GM19324 (cell line): ENCODE data around the gene GPAT3.
"Not testable (repeated sequence)": the region's sequence is repeated elsewhere in the genome, so short reads cannot be mapped to it uniquely, and the experiment has no call there.

ENCODE experiments used
- ATAC-seq: cut with Tn5 transposase; IDR thresholded peaks from one replicate; pipeline ENCODE4 v1.9.1; 2021; ENCODE audit warnings: mild to moderate bottlenecking, moderate library complexity; ENCODE audit not compliant: unreplicated experiment, low FRiP score

GPAT3 gene

DNA sequence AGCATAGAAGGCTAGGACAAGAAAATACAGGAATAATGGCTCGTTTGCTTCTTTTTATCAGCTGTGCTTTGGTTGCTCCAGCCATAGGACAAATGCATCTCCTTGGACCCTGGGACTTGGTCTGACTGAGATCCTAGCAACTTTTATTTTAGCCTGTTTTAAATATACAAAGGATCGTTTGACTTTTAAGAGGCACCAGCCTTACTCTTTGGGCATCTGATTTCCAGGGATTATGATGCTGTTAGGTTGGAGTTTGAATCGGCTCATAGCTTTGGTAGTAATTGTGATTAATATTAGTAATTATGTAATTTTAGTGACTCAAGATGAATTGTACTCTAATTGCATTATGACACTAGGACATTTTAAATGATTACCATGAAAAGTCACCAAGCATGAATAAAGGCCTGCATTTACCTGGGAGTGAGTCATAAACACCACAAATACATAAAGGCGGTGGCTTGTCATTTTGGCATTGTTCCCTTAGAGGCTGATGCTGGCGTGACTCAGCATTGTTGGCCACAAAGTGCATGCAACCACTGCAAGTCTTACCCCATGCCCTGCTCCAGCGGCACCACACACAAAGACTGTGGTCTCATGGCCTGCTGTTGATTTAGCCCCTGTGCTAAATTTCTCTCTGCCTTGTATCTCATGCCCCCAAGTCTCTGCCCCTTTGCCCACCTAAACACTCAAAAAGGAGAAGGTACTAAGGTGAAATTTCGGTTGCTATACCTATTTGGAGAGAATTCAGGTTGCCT is 12.4 kb downstream of the GPAT3 start:
- ATAC-seq = peak; percentile 80

DNA sequence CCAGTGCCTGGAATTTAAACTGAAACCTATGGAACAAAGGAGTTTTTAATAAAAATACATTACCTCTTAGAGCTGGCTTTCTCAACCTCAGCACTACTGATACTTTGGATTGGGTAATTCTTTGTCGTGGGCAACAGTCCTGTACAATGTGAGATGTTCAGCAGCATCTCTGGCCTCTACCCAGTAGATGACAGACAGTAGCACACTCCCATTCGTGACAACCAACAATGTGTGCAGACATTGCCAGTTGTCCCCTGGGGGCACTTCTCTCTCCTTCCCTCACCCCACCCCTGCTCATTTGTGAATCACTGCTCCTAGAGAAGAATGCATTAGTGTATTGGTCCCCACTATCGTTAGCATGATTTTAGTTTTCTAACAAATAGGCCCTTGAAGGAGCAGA is 16.2 kb downstream of the GPAT3 start:
- ATAC-seq = no peak

DNA sequence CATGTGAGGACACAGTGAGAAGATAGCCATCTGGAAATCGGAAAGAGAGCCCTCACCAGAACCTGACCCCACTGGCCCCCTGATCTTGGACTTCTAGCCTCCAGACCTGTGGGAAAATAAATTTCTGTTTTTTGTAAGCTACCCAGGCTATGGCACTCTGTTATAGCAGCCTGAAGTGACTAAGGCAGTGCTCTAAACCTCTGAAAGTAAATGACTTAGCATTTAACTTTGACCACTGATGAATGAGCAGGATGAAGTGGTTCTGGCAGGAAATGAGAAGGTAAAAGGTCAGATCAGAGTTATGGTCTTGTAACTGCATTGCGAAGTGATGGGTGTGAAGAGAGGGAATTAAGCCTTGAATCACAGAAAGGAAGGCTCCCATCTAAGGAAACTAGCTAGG is 17.0 kb downstream of the GPAT3 start:
- peak; percentile 43 for ATAC-seq

GRCh38 chr4:83556006-83556707 is 20.2 kb downstream of the GPAT3 start:
- no peak for ATAC-seq

GRCh38 chr4:83556816-83557215 is 20.9 kb downstream of the GPAT3 start:
- no peak for ATAC-seq

- ATAC-seq = no peak
These were observed 22.2 kb downstream of the GPAT3 start for GRCh38 chr4:83558059-83558653.

- ATAC-seq = no peak
These were observed 22.8 kb downstream of the GPAT3 start for GRCh38 chr4:83558680-83559079.

- ATAC-seq = no peak
These were observed 24.6 kb downstream of the GPAT3 start for GRCh38 chr4:83560523-83560922.

- no peak for ATAC-seq
These were observed 25.5 kb downstream of the GPAT3 start for GRCh38 chr4:83561381-83561780.

GRCh38 chr4:83563998-83564397 is 28.1 kb downstream of the GPAT3 start:
- no peak for ATAC-seq

GRCh38 chr4:83568062-83568461 is 32.2 kb downstream of the GPAT3 start:
- ATAC-seq = no peak

DNA sequence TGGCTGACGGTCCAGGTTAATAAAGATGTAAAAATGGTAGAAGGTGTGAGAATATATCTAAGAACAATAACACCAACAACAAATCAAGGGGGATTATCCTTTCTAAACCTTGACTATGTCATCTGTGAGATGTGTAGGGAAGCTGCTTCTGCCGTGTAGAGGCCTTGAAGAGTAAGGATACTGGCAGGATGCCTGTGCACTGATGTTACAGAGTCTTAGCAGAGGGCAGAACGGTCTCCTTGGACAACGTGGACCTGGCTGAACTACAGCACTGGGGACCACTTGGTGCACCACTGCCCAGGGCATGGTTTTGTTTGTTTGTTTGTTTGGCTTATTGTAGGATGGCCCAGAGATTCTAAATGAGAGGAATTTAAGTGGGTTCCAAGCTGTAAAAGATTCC is 33.5 kb downstream of the GPAT3 start:
- no peak for ATAC-seq

DNA sequence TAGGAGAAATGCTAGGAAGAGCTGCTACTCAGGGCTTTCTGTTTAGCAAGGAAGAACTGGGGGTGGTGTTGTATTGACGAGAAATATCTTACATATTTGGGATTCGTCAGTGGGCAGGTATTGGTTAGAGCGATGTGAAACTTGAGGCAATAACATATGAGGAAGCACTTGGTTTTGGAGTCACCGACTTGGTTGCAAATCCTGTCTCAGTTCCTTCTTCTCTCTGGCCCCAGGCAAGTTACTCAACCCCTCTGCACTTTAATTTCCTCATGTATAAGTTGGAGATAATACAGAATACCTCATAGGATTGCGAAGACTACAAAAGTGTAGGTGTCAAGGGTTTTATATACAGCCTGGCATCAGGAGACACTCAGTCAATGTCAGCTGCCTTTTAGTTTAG is 34.1 kb downstream of the GPAT3 start:
- ATAC-seq = no peak

DNA sequence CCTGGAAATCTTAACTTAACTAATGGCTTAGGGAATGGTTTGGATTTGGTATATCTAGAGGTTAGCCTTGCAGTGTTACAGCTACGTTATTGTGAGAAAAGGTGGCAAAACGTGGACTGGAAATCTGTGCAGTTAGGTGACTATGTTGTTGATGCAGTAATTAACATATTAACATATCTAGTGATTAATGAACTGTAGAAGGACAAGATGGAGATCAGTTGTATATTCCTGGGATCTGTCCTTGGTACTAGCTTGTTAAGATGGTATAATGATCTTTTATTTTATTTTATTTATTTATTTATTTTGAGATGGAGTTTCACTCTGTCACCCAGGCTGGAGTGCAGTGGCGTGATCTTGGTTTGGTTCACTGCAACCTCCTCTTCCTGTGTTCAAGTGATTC is 36.9 kb downstream of the GPAT3 start:
- ATAC-seq = no peak

- no peak for ATAC-seq
These were observed 38.3 kb downstream of the GPAT3 start for GRCh38 chr4:83574247-83574646.

DNA sequence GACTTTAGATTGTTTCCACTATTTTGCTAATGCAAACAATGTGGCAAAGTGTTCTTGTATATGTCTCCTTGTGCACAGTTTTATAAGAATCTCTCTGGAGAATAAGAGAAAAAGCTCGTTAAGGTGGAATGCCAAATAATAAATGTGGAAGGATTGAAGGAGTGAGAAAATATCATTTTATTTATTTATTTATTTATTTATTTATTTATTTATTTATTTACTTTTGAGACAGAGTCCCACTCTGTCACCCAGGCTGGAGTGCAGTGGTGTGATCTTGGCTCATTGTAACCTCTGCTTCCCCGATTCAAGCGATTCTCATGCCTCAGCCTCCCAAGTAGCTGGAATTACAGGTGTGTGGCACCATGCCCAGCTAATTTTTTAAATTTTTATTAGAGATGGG is 40.3 kb downstream of the GPAT3 start:
- ATAC-seq = not testable (repeated sequence)

DNA sequence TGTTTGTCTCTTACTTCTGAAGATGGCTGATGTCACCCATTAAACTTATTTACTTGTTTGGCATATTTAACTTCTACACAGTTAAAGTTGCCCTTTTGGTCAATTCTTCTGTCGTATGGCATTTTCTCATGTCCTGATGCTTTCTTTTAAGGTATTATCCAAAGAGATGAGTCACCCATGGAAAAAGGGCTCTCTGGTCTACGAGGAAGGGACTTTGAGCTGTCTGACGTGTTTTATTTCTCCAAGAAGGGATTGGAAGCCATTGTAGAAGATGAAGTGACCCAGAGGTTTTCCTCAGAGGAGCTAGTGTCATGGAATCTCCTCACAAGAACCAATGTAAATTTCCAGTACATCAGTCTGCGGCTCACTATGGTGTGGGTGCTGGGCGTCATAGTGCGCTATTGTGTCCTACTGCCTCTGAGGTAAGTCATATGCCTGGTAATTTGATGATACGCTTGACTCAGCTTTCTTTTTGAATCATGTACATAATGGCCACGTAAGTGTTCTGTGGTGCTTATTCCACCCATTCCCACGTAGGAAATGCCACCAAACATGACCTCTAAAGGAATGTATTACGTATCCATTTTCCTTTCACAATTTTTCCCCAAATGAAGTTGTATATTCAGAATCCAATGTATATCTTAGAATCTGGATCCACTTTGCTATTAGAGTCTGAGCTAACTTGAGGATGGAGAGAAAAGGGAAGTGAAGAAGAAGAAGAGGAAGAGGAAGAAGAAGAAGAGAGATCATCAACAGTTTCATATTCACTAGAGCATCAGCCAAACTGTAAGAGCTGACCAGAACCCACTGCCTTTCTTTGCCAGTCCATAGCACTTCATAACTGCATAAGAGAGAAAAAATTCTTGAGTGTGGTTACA is 45.7 kb downstream of the GPAT3 start:
- ATAC-seq = peak; percentile 77

GRCh38 chr4:83582289-83582785 is 46.4 kb downstream of the GPAT3 start:
- peak; percentile 67 for ATAC-seq

GRCh38 chr4:83585982-83586508 is 50.1 kb downstream of the GPAT3 start:
- ATAC-seq = no peak

DNA sequence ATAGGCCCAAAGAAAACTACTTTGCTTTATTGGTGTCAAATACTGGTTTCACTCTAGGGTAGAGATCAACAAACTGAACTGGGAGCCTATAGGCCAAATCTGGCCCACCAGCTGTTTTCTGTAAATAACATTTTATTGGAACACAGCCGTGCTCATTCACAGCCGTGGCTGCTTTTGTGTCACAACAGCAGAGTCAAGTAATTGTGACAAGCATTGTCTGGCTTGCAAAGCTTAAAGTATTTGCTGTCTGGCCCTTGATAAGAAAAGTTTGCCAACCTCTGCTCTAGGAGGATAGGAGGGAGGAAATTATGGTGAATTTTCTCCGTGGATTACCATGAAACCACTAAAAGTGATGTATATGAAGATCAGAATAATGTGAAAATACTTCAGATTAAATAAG is 53.4 kb downstream of the GPAT3 start:
- ATAC-seq = no peak
